Vagina (tissue), 2 donors: ENCODE results near the gene DDIT3. TPM values are rescaled to one million over a fixed set of nuclear protein-coding genes. Genes with fewer than 3 reads are reported as not detected.

ENCODE experiments used
- DNase-seq, 2 donors: peaks; one replicate each; pipeline ENCODE4 v3.0.0-alpha.2; 2017; ENCODE audit errors: extremely low spot score in 2 of 2
- H3K27ac ChIP-seq: fragments of 200-600 bp; sonication (generic); one replicate; pipeline ENCODE4 v1.5.1; 2019
- H3K27me3 ChIP-seq: fragments of 200-600 bp; sonication (generic); one replicate; pipeline ENCODE4 v1.5.1; 2019
- H3K36me3 ChIP-seq, 2 donors: fragments of 200-600 bp; sonication (generic); one replicate each; pipeline ENCODE4 v1.5.1; 2017 to 2019
- H3K4me1 ChIP-seq: fragments of 200-600 bp; sonication (generic); one replicate; pipeline ENCODE4 v1.5.1; 2019
- H3K4me3 ChIP-seq, 2 donors: fragments of 200-600 bp; sonication (generic); 1 replicate in 1 of 2; 2 replicates in 1 of 2; pipeline ENCODE4 v1.5.1; 2016 to 2019
- H3K9me3 ChIP-seq: fragments of 200-600 bp; sonication (generic); one replicate; pipeline ENCODE4 v1.5.1; 2019
- POLR2A ChIP-seq, 2 donors: fragments of 450-650 bp; IDR thresholded peaks; one replicate each; pipeline ENCODE4 v1.6.1; 2017; ENCODE audit warnings: antibody characterized with exemption in 2 of 2, mild to moderate bottlenecking in 2 of 2, moderate library complexity in 2 of 2
- POLR2AphosphoS5 ChIP-seq, 2 donors: sonication (generic); formaldehyde crosslinking; IDR thresholded peaks; one replicate each; pipeline ENCODE4 v1.9.0; 2017; ENCODE audit warnings: antibody characterized with exemption in 2 of 2, mild to moderate bottlenecking in 2 of 2, low read depth in 1 of 2; ENCODE audit not compliant: insufficient read depth in 1 of 2
- intact Hi-C: fragments of 100-400 bp; cut with DNase I; formaldehyde crosslinking; loops from one replicate; pipeline ENCODE4 v1.15.1; 2023
- total RNA-seq: library from RNA; depleted of rRNA; stranded (reverse); fragments of >200 nt; gene quantifications from one replicate; pipeline ENCODE4 v1.2.3, GENCODE V29; 2016
- TF ChIP-seq, protein P1 (sequence below), 3 experiments: fragments of 450-650 bp in 2 of 3; fragments of 200-600 bp in 1 of 3; sonication (generic) in 1 of 3; IDR thresholded peaks; one replicate each; pipeline ENCODE4 v1.5.1; 2017 to 2019; ENCODE audit warnings: antibody characterized with exemption in 3 of 3, mild to moderate bottlenecking in 2 of 3, moderate library complexity in 2 of 3

DDIT3 gene
- total RNA-seq, 1 donor from 2014 or later = 25.0 TPM

DNA sequence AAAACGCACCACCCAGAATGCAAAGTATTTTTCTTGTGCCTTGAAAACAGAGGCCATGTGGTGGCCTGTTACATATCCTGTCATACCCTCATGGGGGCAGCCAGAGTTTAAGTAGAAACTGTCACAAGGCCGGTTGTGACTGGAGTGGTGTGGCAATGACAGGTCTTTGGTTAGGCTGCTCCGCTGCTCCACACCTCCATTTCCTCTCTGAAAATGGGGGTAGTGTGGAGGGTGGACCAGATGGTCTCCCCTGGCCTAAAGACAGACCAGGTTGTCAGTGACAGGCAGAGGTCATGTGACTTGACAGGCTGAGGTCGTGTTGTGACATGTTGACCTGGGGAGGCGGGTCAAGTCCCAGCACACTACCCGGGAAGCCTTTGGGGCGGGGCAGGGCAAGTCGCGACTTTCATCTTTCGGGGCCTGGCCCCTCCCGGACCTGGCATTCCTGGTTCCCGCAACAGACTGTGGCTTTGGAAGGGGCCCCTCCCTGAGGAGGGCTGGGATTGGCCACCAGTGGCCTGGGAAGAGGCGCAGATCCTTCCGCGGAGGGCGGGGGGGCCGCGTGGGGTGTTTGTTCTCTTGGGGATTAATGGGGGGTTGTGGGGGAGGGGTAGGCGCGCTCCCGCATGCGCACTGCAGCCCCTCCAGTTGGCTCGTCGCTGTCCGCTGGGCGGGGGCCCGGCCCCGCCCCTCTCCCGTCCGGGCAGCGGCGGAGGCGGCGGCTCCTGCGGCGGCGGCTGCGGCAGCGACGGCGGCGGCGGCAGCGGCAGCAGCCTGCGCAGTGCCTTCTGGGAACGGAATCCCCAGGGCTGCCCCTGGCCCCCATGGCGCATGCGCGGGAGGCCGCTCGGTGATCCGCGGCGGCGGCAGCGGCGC, 1.9 kb upstream of the DDIT3 start, which contains the start of gene MBD6:
Gene MBD6, plus strand, starts transcription at position 814 of the 876 bp plus-strand sequence. CDS start 1,480 bp downstream, outside the sequence.
- Histone ChIP-seq H3K4me3 (peak within 1 kb of the TSS; percentile 82 to 90), H3K27ac (peak within 1 kb of the TSS; percentile 99), H3K36me3 (peaks cover 0 to 27% of the 10 kb centered on the region in 2 donors), H3K27me3 (no peaks in the 10 kb centered on the region), H3K4me1 (peaks cover 71% of the 10 kb centered on the region), H3K9me3 (no peaks in the 10 kb centered on the region)
- intact Hi-C loops = no loop called here
- TF ChIP-seq POLR2AphosphoS5 (IDR thresholded peaks at IDR 0.05; ENCODE audit: insufficient read depth in 1 of 2, low read depth in 1 of 2) (peak; percentile 60 to 94), POLR2A (IDR thresholded peaks at IDR 0.05) (peak in 1 of 2 donors; percentile 50)
- TF ChIP-seq, protein P1, sequence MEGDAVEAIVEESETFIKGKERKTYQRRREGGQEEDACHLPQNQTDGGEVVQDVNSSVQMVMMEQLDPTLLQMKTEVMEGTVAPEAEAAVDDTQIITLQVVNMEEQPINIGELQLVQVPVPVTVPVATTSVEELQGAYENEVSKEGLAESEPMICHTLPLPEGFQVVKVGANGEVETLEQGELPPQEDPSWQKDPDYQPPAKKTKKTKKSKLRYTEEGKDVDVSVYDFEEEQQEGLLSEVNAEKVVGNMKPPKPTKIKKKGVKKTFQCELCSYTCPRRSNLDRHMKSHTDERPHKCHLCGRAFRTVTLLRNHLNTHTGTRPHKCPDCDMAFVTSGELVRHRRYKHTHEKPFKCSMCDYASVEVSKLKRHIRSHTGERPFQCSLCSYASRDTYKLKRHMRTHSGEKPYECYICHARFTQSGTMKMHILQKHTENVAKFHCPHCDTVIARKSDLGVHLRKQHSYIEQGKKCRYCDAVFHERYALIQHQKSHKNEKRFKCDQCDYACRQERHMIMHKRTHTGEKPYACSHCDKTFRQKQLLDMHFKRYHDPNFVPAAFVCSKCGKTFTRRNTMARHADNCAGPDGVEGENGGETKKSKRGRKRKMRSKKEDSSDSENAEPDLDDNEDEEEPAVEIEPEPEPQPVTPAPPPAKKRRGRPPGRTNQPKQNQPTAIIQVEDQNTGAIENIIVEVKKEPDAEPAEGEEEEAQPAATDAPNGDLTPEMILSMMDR (IDR thresholded peaks at IDR 0.05) = no peak
- DNase-seq = peak in 1 of 2 donors; percentile 98

GRCh38 chr12:57521525-57522010, 1.3 kb upstream of the DDIT3 start:
- Histone ChIP-seq H3K4me1 (peaks cover 76% of the 10 kb centered on the region), H3K36me3 (peaks cover 0 to 27% of the 10 kb centered on the region in 2 donors), H3K9me3 (no peaks in the 10 kb centered on the region), H3K27ac (peak overlapping the region; percentile 99), H3K27me3 (no peaks in the 10 kb centered on the region), H3K4me3 (peak overlapping the region; percentile 82 to 90)
- intact Hi-C loops = loop anchor here (2.0 kb wide), 1 partner anchor 83 kb away; the partner anchor contains the start of gene DTX3
- DNase-seq = peak in 1 of 2 donors; percentile 96
- TF ChIP-seq POLR2A (IDR thresholded peaks at IDR 0.05) (no peak), POLR2AphosphoS5 (IDR thresholded peaks at IDR 0.05; ENCODE audit: insufficient read depth in 1 of 2, low read depth in 1 of 2) (no peak)
- TF ChIP-seq, protein P1 (IDR thresholded peaks at IDR 0.05) = no peak

GRCh38 chr12:57519796-57520052, 590 bp downstream of the DDIT3 start:
- H3K4me1 ChIP-seq = peaks cover 62% of the 10 kb centered on the region

GRCh38 chr12:57518920-57519795, 1.2 kb downstream of the DDIT3 start:
- no peak for DNase-seq
- intact Hi-C loops = no loop called here

More at GRCh38 chr12:57519796-57520052, 590 bp downstream of the DDIT3 start:
- Histone ChIP-seq H3K9me3 (no peaks in the 10 kb centered on the region), H3K27me3 (no peaks in the 10 kb centered on the region), H3K4me3 (peak overlapping the region; percentile 82 to 90), H3K27ac (peak overlapping the region; percentile 99), H3K36me3 (peaks cover 0 to 34% of the 10 kb centered on the region in 2 donors)
- peak in 1 of 2 donors; percentile 94 for DNase-seq
- TF ChIP-seq POLR2A (IDR thresholded peaks at IDR 0.05) (no peak), POLR2AphosphoS5 (IDR thresholded peaks at IDR 0.05; ENCODE audit: insufficient read depth in 1 of 2, low read depth in 1 of 2) (no peak)
- TF ChIP-seq, protein P1 (IDR thresholded peaks at IDR 0.05) = no peak
- intact Hi-C loops = loop anchor here (2.0 kb wide), 1 partner anchor 85 kb away; the partner anchor contains the start of gene DTX3

More at GRCh38 chr12:57518920-57519795, 1.2 kb downstream of the DDIT3 start:
- H3K9me3 ChIP-seq = no peaks in the 10 kb centered on the region
- peak overlapping the region; percentile 82 to 90 for H3K4me3 ChIP-seq
- H3K27me3 ChIP-seq = no peaks in the 10 kb centered on the region
- H3K4me1 ChIP-seq = peaks cover 57% of the 10 kb centered on the region
- H3K27ac ChIP-seq = peak overlapping the region; percentile 99
- no peak for TF ChIP-seq POLR2AphosphoS5 (IDR thresholded peaks at IDR 0.05; ENCODE audit: insufficient read depth in 1 of 2, low read depth in 1 of 2)
- TF ChIP-seq, protein P1 (IDR thresholded peaks at IDR 0.05) = no peak
- peaks cover 0 to 34% of the 10 kb centered on the region in 2 donors for H3K36me3 ChIP-seq
